NCI-H128 (cell line): ENCODE results near the gene USP53.
"Not testable (repeated sequence)": the region's sequence is repeated elsewhere in the genome, so short reads cannot be mapped to it uniquely, and the experiment has no call there.

ENCODE experiments used
- DNase-seq: peaks from one replicate; lab custom pipeline; 2025; ENCODE audit not compliant: unreplicated experiment; lab: John Stamatoyannopoulos, UW

The USP53 gene

DNA sequence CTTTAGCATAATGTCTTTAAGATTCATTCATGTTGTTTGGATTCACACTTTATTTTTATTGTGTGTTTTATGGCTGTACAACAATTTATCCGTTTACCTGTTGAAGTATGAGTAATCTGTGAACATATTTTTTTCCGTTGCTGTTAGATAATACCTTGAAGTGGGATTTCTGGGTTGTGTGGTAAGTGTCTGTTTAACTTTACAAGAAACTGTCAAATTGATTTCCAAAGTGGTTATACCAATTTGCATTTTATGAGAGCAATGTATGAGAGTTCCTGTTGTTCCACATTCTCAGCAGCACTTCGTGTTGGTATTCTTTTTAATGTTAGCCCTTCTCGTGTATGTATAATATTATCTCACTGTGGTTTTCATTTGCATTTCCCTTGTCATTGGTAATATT, 53.6 kb downstream of the USP53 start:
- DNase-seq = no peak

DNA sequence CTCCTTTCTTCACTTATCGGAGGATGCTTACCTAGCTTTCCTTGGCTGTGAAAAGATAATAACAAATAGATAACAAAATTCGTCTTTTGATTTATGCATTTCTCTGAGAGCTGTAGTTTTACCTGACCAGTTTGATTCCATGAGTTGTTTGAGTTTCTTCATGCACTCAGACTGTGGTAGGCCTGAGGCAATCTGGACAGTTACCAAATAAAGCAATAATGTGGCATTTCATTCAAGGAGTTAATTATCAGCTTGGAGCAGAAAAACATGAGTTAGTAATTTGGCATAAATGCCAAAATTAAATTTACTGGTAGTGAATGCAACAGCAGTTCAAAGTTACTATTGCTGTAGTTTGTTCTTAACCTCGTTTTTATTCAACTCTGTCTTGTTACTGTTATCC, 56.0 kb downstream of the USP53 start:
- DNase-seq = no peak

DNA sequence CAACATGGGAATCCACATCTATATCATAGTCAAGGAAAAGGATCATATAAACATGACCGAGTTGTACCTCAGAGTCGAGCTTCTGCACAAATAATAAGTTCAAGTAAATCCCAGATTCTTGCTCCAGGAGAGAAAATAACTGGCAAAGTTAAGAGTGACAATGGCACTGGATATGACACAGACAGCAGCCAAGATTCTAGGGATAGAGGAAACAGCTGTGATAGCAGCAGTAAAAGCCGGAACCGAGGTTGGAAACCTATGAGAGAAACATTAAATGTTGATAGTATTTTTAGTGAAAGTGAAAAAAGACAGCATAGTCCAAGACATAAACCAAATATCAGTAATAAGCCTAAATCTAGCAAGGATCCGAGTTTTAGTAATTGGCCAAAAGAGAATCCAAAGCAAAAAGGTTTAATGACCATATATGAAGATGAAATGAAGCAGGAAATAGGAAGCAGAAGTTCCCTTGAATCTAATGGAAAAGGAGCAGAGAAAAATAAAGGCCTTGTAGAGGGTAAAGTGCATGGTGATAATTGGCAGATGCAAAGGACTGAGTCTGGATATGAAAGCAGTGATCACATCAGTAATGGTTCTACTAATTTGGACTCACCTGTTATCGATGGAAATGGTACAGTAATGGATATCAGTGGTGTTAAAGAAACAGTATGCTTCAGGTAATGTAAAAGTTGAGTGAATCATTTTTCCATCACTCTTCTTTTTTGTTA, 59.0 kb downstream of the USP53 start:
- no peak for DNase-seq

DNA sequence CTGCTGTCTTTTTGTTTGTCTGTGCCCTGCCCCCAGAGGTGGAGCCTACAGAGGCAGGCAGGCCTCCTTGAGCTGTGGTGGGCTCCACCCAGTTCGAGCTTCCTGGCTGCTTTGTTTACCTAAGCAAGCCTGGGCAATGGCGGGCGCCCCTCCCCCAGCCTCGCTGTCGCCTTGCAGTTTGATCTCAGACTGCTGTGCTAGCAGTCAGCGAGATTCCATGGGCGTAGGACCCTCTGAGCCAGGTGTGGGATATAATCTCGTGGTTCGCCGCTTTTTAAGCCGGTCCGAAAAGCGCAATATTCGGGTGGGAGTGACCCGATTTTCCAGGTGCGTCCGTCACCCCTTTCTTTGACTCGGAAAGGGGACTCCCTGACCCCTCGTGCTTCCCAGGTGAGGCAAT, 67.0 kb downstream of the USP53 start:
- not testable (repeated sequence) for DNase-seq

DNA sequence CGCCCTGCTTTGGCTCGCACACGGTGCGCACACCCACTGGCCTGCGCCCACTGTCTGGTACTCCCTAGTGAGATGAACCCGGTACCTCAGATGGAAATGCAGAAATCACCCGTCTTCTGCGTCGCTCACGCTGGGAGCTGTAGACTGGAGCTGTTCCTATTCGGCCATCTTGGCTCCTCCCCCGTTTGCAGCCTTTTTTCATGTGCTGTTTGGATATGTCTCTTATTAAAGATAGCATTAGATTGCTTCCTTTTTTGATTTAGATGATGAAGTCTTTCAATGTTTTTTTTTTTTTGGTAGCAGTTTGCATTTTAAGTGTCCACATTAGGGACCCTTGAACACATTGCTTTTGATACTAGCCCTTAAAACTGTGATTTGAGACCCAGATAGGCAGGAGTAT, 67.4 kb downstream of the USP53 start:
- DNase-seq = not testable (repeated sequence)

DNA sequence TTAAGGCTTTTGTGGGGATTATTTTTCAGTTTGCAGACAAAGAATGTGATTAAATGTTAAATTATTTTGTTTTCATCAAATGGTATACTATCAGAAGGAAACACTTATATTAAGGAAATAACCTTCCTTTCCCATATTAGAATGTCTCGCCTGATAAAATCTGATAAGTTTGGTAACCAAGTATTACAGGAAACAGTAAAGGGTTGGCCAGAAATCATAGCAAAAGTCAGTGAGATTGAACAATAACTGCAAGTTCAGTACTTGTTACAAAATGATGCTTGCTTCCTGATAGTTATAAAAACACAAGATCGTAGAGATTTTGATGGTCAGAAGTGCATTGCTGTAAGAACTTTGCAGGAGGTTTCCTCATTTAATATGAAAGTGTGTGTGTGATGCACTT, 68.9 kb downstream of the USP53 start:
- DNase-seq = no peak

DNA sequence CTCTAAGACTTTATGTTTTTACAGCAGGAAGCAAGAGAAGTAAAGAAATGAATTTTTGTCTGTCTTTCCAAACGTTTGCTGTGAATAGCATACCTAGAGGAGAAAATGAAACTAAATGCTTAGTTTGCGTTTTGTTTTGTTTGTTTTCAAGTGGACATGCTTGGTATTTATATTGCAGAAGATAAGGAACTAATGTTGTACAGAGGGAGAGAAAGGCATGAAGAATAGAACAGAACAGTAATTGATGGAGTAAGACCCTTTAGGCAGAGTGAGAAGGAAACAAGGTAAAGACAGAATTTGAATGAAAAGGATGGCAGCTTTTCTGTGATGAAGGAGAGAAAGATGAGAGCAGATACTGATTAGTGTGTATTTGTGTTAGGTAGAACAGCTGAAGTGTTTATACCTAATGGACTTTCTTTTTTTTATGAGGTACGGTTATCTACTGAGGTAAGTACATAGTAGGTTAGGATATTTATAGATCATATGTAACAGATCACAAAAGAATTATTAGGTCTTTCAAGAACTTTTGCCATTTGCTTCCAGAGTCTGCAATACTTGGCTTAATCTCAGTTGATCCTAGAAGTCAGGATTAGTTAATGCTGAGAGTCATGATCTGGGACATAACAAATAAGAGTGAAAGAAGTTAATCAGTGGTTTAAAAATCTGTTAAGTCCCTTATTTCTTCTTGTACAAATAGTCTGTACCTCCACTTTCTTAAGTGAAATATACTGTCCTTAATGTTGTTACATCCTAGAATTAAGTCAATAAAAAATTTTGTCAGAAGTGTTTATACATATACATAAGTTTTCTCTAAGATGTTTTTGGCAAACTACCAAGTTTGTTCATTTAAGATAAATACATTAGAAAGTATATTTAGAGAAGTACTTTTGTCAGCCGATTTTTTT, 72.6 kb downstream of the USP53 start:
- DNase-seq = no peak

DNA sequence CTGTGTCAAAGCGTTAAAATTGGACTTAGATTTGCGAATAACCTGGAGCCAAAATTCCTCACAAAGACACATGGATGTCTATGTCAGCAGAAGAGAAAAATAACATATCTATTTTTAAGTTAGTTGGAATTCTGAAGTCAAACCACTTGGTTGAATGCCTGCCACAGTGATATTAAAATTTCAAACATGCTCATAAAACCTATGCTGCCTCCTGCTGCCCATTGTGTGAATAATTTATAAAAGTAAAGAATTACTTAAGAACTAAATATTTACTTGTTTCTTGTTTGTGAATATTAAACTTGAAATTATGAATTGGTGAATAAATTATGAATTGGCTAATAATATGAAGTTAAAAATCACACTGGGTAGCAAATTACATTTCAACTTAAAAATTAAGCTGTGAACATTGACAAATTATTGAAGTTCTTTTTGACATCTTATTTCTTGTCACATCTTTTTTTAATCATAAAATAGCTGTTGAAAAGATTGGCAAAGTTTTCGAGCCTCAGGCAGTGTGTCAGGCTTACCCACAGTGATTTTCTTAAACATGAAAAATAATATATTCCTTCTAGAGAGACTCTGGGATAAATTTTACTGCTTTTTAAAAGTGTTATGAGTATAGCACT, 74.0 kb downstream of the USP53 start:
- DNase-seq = no peak

DNA sequence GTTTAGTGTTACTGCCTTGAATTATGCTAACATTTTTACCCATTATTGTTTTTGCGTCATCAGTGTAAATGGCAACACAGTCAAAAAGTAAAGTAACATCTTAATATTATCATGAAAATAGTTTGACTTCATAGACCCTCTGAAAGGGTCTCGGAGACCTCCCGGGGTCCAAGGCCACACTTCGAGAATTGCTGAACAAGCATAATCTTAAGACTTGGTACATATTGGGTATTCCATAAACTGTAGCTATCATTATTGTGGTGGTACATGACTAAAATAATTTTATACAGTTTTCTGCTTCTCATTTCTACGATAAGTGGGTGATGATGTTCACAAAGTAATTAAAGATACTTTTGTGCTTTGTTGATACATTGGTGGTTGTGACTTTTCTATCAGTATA, 76.8 kb downstream of the USP53 start:
- no peak for DNase-seq

DNA sequence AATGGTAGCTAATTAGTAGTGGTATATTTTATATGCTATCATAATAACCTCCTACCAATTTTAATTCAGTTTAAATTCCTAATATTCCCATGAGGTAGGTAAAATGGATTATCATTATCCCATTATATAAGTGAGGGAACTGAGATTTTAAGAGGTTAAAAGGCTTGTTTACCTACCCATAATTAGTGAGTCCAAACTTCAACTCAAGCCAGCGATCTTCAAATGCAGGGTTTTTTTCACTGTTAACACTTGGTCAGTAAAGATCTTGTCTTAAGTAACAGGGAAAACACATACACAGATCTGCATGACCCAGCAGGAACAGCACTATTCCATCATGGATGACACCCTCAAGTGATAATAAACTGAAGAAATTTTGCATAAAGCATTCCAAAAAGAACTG, 78.1 kb downstream of the USP53 start:
- no peak for DNase-seq

DNA sequence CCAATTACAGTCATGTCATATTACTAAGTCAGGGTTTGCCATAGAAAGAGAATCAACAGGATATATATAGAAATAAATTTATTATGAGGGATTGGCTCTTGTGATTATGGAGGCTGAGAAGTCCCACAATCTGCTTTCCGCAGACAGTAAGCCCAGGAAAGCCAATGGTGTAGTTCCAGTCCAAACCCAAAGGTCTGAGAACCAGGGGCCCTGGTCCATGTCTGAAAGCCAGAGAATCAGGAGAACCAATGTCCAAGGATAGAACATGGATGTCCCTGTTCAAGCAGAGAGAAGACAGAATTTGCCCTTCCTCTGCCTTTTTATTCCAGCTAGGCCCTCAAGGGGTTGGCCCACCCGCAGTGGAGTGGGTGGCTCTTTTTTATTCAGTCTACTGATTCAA, 83.8 kb downstream of the USP53 start:
- no peak for DNase-seq

DNA sequence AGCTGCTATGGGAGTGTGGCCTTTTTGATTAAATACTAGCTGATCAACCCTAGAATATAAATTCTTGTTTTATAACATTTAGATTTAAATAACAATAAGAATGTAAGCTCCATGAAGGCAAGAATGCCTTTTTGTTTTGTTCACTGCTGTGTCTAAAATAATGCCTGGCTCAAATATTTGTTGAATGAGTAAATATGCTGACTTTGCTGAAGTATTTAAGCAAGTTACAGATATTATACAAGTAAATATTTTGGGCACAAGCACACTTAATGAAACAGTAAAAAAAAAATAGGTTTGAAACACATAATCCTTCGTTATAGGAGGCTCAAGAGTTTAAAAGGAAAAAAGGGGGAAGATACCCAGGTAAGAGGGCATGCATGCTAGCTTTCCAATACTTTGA, 85.3 kb downstream of the USP53 start:
- no peak for DNase-seq

DNA sequence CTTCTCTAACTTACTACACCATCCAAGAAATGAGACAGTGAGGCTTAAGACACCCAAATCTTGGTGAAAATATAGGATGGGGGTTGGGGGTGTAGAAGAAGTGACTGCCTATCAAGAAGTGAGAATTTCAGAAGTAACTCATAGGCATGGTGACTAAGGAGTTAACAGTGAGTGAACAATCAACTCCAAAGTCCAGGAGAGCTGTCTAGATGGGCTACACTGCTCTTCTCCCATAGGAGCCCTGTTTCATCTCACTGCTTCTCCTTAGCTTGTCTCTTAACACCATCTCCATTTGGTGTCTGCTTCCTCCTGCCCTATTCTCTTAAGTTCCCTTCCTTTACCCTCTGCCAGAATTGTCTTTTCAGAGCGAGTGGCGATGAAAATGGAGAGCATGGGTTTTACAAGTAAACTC, 86.8 kb downstream of the USP53 start:
- no peak for DNase-seq

DNA sequence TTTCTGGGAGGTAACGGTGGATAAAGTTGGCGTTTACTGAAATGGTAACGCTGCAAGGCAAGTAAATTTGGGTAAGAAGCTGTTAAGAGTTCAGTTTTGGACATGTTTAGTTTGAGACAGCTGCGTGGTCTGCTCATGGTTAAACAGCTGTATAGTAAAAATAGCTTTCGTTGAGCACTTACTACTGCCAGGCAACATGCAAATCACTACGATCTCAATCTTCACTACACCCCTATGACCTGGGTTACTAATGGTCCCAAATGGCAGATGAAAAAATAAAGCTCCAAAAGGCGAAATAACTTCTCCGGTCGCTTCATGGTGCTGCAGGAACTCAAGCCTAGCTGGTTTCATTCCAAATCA, 87.2 kb downstream of the USP53 start:
- DNase-seq = no peak

DNA sequence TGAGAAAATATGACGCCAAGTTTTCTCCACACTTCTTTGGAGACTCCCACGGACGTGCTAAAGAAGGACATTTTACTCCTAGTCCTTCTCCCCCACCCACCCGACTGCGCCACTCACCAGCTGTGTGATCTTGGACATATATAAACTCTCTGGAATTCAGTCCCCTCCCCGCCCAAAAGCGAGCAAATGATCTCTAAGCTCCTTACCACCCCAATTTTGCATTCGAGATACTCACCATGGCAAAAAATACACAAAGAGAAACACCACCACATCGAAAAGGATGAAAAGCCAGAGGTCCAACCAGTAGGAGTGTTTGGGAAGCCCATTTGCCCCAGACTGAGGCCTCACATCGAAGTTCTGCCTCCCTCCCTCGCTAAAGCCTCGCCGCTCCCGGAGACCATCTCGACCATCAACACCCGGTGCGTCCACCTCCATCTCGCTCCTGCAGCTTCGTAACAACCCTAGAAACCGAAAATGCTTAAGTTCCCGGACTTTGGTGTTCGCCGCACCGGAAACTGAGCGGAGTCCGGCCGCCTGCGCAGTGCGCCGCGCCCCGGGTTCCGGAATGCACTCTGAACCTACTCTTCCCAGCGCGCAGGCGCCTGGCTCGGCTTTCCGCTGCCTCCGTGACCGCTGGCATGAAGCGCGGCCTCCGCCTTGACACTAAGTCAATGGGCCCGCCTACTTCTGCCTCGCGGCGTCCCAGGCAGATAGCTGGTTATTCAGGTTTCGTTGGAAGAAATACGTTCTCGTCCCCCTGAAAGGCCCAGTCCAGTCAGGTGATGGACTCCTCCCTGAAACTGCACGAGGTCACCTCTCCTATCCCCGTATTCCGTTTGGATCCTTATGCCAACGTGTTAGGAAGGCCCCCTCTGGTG, 87.8 kb downstream of the USP53 start:
- DNase-seq = no peak

DNA sequence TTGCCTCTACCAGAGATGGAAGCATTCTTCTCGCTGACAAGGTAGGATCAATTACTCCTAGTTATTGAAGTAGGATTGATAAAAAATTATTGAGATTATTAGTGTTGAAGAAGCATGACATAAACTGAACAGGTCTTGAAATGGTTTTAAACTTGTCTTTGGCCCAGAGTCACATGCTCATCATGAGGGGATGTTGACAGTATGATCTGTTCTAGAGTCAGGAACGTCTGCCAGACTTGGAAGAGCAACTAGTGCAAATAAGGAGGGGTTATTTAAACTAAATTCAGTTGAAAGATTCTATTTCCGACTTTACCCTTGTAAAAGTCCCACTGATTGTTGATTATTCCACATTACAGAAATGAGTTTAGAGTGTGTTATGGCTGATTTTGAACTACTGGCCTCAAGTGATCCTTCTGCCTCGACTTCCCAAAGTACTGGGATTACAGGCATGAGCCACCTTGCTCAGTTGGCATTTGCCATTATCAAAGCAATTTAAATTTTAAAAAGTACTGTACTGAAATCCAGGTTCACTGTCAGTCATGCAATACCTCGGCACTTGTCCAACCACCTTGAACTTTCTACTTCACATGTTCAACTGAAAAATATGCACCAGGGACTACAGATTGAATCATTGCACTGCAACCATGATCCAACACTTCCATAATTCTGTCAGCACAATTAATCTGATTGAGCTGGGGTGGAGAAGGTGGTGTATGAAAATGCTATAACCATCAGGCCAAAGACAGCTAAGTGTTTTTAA, 89.7 kb downstream of the USP53 start:
- DNase-seq = no peak

DNA sequence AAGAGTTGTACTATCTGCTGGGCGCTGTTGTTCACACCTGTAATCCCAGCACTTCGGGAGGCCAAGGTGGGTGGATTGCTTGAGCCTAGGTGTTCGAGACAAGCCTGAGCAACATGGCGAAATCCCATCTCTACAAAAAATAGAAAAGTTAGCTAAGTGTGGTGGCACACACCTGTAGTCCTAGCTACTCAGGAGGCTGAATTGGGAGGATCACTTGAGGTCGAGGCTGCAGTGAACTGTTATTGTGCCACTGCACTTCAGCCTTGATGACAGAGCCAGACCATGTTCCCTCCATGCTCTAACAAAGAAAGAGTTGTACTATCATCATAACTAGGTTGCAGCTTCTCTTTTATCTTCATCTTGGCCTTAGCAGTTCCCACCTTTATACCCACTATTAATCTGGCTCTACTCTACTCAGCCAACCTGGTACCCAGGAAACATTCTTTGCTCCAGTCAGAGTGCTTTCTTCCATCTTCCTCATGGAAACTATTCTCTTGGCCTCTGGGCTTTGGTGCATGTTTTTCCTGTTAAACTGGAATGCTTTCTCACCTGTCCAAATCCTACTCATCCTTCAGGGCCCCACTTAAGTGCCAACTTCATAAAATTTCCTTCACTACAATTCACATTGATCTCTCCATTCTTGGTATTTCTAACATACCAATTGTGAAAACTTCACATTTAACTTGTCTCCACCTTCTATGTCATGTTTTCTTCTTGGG, 91.2 kb downstream of the USP53 start:
- DNase-seq = no peak

DNA sequence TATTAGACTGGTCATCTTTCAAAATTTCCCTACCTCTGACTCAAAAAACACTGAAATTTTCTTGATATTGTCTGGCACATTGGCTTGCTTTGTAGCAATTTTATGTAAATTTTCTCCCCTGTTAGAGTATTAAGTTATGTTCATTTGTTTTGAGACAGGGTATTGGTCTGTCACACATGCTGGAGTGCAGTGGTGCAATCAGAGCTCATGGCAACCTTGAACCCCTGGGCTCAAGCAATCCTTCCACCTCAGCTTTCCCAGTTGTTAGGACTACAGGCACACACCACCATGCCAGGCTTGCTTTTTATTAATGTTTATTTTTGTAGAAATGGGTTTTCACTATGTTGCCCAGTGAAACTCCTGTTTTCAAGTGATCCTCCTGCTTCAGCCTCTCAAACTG, 91.9 kb downstream of the USP53 start:
- no peak for DNase-seq

DNA sequence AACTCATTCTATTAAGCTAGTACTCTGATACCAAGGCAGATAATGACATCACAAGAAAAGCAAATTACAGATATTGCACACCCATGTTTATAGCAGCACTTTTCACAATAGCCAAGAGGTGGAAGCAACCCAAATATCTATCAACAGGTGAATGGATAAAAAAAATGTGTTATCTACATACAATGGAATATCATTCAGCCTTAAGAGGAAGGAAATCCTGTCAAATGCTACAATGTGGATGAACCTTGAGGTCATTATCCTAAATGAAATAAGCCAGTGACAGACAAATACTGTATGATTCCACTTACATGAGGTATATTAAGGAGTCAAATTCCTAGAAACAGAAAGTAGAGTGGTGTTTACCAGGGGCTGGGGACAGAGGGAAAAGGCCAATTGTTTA, 95.1 kb downstream of the USP53 start:
- DNase-seq = no peak

DNA sequence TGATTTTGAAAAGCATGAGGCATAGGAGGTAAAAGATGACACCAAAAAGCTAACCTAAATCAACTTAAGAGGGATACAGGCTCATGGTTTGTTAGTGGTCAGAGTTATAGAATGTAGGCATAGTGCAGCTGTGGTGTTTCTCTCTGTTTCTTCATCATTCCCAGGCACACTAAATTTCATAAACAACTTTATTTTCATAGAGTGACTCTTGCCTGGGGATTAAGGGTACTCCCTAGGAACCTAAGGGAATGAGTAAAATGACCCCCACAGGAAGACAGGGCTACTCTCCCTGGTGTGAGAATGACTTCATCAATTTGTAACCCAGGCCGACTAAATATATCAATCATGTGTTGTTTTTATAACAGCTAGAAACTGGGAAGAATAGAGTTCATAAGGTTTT, 98.3 kb downstream of the USP53 start:
- no peak for DNase-seq
